Astrocyte (in vitro differentiated cells and primary cell): Measurements from ENCODE around the gene PRSS53.

Experiments used
- CTCF ChIP-seq: IDR thresholded peaks from 2 replicates; pipeline ENCODE4 v1.5.1; 2011; ENCODE audit warnings: low read depth, mild to moderate bottlenecking, inconsistent platforms, low read length, moderate library complexity; ENCODE audit not compliant: insufficient read depth
- EZH2 ChIP-seq: IDR thresholded peaks from 2 replicates; pipeline ENCODE4 v1.6.1; 2012; ENCODE audit warnings: mild to moderate bottlenecking, low read length, inconsistent platforms; ENCODE audit not compliant: insufficient read depth

DNA sequence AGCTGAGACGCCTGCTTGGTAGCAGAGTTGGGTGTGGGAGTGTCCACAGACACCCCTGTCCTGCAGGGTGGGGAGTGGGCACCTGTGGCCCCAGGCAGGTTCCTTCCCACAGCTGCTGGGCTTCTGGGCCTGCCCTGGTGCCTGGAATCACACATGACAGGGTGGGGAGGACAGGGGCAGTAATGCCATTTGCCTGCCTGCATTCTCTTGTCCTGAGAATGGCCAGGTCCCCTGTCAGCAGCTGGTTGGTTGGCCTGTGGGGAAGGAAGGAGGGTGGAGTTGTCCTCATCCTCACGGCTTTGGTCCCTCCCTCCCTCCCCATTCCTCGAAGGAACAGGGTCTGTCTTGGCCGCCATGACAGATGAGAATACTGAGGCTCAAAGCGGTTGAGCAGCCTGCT lies 5.2 kb downstream of the PRSS53 start:
- TF ChIP-seq CTCF = no peak
- no peak for TF ChIP-seq EZH2
